ENCODE data around the gene RNFT1.
"Not testable (repeated sequence)": the region's sequence is repeated elsewhere in the genome, so short reads cannot be mapped to it uniquely, and the experiment has no call there.

RNFT1 gene

DNA sequence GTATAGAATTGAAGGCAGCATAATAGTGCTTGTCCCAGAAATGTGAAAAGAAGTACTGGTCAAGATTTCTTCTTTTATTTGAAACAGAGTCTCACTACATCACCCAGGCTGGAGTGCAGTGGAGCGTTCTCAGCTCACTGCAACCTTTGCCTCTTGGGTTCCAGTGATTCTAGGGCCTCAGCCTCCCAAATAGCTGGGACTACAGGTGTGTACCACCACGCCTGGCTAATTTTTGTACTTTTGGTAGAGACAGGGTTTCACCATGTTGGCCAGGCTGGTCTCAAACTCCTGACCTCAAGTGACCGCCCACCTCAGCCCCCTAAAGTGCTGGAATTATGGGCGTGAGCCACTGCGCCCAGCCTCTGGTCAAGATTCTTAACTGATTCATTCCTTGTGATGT is 43.9 kb downstream of the RNFT1 start:
- not testable (repeated sequence) for DNase-seq

DNA sequence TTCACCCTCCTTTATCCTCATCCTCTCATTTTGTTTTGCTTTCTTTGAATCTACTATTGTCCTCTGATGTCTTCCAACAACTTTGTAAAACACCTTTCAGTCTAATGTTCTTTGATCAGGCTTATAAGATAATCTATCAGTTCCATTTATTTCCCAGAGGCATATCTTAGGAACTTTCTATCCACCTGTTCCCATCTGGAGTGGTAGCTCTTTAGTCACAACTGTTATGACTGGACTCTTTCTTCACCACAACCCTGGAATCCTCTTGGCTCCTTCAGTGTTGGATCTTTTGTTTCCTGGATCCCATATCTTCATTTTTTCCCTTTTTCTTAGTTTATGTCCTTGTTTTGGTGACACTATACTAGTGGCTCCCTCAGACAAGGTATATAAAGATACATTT is 48.1 kb downstream of the RNFT1 start:
- no peak for DNase-seq

DNA sequence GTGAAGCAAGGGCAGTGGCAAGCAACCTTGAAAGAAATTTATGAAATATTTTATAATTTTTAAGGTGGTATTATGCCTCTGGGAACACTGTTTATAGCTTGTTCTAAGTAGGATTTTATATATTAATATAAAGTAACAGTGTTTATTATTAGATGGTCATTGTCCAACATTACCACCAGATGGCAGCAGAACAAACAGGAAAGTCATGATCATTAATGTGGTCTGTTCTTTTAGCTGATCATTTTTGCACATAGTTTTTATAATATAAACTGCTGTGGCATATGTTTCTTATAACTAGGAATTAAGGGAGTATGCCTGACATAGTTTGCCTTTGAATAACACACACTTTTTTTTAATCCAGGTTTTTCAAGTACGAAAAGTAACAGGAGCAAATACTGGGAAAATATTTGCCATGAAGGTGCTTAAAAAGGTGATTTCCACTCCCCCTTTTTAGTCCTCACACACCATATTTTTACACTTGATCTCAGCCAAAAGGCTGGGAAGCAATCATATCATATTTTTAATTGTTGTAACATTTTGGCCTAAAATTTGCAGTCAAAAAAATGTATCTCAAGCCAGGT is 50.2 kb downstream of the RNFT1 start:
- DNase-seq: peak; percentile 36

DNA sequence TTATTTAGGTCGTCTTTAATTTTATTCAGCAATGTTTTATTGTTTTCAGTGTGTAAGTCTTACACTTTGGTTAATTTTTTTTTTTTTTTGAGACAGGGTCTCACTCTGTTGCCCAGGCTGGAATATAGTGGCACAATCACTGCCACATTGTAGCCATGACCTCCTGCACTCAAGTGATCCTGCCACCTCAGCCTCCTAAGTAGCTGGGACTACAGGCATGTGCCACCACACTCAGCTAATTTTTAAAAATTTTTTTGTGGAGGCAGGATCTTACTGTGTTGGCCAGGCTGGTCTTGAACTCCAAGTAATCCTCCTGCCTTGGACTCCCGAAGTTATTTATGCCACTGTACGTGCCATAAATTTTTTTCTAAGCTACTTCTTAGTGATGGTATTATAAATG is 57.1 kb downstream of the RNFT1 start:
- DNase-seq: no peak

DNA sequence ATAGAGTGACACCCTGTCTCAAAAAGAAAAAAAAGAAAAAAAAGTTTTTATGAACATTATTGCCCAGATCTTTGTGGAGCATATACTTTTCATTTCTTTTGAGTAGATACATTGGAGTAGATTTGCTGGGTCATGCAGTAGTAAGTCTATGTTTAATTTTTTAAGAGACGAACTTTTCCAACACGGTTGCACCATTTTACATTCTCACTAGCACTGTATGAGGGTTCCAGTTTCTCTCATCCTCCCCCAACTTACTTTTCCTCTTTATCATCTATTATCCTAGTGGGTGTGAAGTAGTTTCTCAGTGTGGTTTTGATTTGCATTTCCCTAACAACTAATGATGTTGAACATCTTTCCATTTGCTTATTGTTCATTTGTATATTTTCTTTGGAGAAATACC is 61.1 kb downstream of the RNFT1 start:
- DNase-seq: no peak

Measured in NCI-H446 treated with DMSO at 0.1 percent for 48 hours (cell line).